ENCODE results near the gene PREX1.
"Not testable (repeated sequence)": the region's sequence is repeated elsewhere in the genome, so short reads cannot be mapped to it uniquely, and the experiment has no call there.

Gene PREX1

DNA sequence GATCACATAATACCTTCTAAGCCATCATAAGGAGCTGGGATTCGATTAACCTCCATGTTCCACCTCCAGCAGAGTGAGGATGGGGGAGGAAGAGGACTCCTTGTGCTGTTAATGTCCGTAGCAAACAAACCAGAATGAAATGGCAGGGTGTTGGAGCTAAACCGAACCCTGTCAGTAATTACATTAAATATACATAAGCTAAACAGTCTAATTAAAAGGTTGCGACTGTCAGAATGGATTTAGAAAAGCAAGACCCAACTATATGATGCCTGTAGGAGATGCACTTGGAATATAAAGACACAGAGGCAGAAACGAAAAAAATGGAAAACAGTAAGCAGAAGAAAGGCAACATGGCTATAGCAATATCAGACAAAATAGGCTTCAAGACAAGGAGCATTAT, 13.2 kb downstream of the PREX1 start:
- no peak overlapping the region for H3K27ac ChIP-seq
- ChIA-PET POLR2A (ENCODE audit: low non-redundant PET) (no interaction called here), CTCF (no interaction called here)
- no peak for DNase-seq (ENCODE audit: low spot score)
- TF ChIP-seq CTCF (conservative IDR thresholded peaks at IDR 0.05; ENCODE audit: low read depth): no peak

- H3K27ac ChIP-seq: no peak overlapping the region
- CTCF ChIA-PET: interaction anchor here (0.5 to 0.6 kb wide), 2 partner anchors 28 to 1918 kb away, joined by 3 read pairs; no protein-coding TSS in a partner anchor
- no peak for TF ChIP-seq CTCF (conservative IDR thresholded peaks at IDR 0.05; ENCODE audit: low read depth)
- POLR2A ChIA-PET (ENCODE audit: low non-redundant PET): no interaction called here
- no peak for DNase-seq (ENCODE audit: low spot score)
Observed at GRCh38 chr20:48813930-48814546, 13.8 kb downstream of the PREX1 start.

GRCh38 chr20:48813446-48813747, 14.4 kb downstream of the PREX1 start:
- TF ChIP-seq CTCF (conservative IDR thresholded peaks at IDR 0.05; ENCODE audit: low read depth): no peak
- H3K27ac ChIP-seq: no peak overlapping the region
- ChIA-PET POLR2A (ENCODE audit: low non-redundant PET) (no interaction called here), CTCF (interaction anchor here (0.5 kb wide), 1 partner anchor 1917 kb away, joined by 3 read pairs; no protein-coding TSS in a partner anchor)
- no peak for DNase-seq (ENCODE audit: low spot score)

DNA sequence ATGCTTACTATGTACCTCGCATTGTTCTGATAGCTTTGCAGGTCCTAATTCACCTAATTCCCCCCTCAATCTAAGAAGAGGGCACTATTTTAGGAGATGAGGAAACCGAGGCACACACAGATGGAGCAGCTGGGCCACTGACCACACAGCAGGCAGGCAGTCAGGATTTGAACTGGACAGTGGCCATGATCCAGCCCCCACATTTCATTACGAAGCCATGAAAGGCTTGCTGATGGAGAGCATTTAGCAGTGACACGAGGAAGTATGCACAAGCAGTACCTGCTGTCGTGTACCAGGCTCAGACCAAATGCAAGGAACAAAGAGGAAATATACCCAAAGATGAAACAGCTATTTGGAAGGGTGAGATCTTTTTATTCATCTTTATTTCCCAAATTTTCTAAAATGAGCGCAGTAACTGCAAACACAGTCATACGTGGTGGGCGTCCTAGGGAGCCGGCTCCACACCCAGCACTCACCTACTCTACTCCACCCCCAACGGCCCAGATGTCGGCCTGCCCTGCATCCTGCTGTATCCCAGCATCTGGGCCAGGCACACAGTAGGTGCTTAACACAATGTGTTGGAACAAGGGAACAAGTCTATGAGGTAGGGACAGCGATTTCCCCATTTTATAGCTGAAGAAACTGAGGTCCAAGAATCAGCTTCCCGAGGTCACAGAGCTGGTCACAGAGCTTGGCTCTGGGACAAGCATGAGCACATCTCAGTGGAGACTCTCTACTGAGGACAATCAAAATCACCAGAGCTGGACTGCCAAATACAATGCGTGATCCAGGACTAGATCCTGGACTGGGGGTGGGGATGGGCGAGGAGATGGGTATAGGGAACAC, 15.0 kb downstream of the PREX1 start:
- POLR2A ChIA-PET (ENCODE audit: low non-redundant PET): no interaction called here
- no peak for TF ChIP-seq CTCF (conservative IDR thresholded peaks at IDR 0.05; ENCODE audit: low read depth)
- no peak overlapping the region for H3K27ac ChIP-seq
- CTCF ChIA-PET: no interaction called here
- DNase-seq (ENCODE audit: low spot score): no peak

DNA sequence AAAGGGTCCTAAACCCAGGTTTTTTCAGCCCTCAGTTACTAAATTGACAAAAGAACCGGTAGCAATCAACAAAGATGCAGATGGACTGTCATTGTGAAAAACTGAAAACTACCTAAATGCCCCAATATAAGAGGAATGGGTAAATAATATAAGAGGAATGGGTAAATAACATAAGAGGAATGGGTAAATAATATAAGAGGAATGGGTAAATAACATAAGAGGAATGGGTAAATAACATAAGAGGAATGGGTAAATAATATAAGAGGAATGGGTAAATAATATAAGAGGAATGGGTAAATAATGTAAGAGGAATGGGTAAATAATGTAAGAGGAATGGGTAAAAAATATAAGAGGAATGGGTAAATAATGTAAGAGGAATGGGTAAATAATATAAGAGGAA, 15.7 kb downstream of the PREX1 start:
- CTCF ChIA-PET; DNase-seq (ENCODE audit: low spot score); POLR2A ChIA-PET (ENCODE audit: low non-redundant PET); H3K27ac ChIP-seq: not testable (repeated sequence)

DNA sequence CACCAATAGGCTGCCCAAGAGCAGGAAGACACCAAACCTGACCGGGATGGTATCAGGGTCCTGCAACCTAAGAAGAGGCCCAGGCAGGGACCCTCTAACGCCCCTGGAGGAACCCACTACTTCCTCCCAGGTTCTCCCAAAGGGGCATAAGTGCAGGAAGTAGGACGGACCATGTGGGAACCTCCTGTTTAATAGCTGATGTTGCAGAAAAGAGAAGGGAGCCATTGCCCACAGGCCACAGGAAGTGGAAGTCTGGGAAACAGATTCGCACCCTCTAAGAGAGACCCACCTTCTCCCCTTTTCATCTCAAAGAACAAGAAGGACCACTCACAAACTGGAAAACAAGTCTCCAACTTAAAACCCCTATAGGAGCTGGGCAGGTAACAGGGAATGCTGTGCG, 18.1 kb downstream of the PREX1 start:
- ChIA-PET POLR2A (ENCODE audit: low non-redundant PET) (no interaction called here), CTCF (no interaction called here)
- no peak overlapping the region for H3K27ac ChIP-seq
- DNase-seq (ENCODE audit: low spot score): no peak
- no peak for TF ChIP-seq CTCF (conservative IDR thresholded peaks at IDR 0.05; ENCODE audit: low read depth)

DNA sequence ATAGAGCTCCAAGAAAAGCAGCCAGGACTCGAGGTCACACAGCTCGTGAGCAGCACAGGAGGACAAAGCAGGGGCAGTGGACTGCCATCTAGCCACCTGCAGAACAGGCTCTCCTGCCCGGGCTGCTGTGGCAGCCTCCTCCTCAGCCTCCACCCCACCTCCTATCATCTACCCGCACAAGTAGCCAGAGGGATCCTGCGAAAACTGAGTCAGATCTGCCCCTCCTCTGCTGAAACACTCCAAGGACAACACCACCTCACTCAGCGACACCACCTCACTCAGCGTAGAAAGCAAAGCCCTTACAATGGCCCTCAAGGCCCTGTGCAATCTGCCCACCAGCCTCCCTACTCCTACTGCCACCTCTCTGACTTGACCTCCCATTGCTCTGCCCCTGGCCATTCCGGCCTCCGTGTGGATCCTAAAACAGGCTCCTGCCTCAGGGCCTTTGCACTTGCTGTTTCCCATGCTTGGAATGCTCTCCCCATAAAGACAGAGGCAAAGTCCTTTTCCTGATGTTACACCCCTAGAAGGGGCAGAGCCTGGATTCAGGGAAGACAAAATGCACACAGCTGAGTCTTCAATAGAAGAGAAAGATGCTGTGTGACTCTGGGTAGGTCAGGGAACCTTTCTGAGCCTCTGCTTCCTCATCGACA, 19.3 kb downstream of the PREX1 start:
- TF ChIP-seq CTCF (conservative IDR thresholded peaks at IDR 0.05; ENCODE audit: low read depth): no peak
- no peak for DNase-seq (ENCODE audit: low spot score)
- H3K27ac ChIP-seq: no peak overlapping the region
- POLR2A ChIA-PET (ENCODE audit: low non-redundant PET): no interaction called here
- CTCF ChIA-PET: no interaction called here
